ENCODE results near the gene MEGF9.

DNA sequence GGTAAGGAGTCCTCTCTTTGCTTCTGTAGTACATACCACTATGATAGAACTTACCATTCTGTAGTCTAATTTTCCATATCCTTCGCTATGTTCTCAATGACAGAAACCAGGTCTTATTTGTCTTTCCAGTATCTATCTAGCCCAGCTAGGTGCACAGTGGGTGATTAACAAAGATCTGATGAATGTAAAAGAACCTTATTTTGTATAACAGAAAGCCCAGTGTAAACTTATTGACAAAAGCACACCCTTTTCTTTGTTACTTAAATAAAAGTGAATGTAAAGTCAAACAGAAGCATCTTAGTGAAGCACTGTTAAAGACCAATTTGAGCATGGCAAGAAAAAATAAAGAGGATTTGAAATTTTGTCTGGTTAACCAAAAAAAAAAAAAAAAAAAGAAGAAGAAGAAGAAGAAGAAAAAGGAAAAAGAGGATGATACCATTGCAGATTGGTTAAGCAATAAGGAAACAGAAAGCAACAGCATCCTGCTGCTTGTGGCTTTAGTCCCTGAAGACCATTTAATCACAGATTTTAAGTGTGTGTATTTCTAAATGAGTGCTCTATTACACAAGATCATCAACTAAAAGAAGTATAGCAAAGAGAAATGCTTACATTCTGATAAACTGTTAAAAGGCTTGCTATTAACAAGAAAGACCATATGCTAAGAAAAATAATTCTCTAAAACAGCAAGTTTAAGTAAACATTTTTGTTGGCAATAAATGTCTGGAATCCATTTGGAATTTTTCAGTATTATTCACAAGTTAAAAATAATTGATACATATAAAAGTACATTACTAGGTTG, 21.2 kb downstream of the MEGF9 start:
- TF ChIP-seq, protein P1, sequence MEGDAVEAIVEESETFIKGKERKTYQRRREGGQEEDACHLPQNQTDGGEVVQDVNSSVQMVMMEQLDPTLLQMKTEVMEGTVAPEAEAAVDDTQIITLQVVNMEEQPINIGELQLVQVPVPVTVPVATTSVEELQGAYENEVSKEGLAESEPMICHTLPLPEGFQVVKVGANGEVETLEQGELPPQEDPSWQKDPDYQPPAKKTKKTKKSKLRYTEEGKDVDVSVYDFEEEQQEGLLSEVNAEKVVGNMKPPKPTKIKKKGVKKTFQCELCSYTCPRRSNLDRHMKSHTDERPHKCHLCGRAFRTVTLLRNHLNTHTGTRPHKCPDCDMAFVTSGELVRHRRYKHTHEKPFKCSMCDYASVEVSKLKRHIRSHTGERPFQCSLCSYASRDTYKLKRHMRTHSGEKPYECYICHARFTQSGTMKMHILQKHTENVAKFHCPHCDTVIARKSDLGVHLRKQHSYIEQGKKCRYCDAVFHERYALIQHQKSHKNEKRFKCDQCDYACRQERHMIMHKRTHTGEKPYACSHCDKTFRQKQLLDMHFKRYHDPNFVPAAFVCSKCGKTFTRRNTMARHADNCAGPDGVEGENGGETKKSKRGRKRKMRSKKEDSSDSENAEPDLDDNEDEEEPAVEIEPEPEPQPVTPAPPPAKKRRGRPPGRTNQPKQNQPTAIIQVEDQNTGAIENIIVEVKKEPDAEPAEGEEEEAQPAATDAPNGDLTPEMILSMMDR (IDR thresholded peaks at IDR 0.05): no peak
- no peak for TF ChIP-seq POLR2A (IDR thresholded peaks at IDR 0.05)

Data from thyroid gland (tissue), 4 donors.